ENCODE results near the gene ARMC5.

The ARMC5 gene

DNA sequence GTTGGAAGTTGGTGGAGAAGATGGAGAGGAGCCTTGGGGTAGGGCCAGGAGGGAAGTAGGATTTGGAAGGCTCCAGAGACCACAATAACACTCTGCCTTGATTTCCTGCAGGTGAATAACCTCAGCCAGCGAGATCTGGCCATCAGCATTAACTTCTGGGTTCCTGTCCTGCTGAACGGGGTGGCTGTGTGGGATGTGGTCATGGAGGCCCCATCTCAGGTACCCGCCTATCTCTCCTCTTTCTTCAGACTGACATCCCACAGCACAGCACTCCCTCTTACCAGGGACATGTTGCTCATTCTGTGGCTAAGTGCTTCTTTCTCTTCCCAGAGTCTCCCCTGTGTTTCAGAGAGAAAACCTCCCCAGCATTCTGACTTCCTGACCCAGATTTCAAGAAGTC is 36.1 kb upstream of the ARMC5 start:
- Histone ChIP-seq H3K4me3 (ENCODE audit: low read depth, low read length) (no peak overlapping the region), H3K9me3 (ENCODE audit: control insufficient read depth, insufficient read depth, low read length) (peaks cover 4% of the 10 kb centered on the region), H3K9ac (ENCODE audit: low read depth, low read length) (no peak overlapping the region), H3K27me3 (ENCODE audit: control insufficient read depth, insufficient read depth, low read length) (peaks cover 30% of the 10 kb centered on the region), H3K4me1 (ENCODE audit: control insufficient read depth, insufficient read depth, low read length) (no peaks in the 10 kb centered on the region), H3K36me3 (ENCODE audit: control insufficient read depth, insufficient read depth, low read length) (no peaks in the 10 kb centered on the region)

GRCh38 chr16:31423801-31424200 is 35.5 kb upstream of the ARMC5 start:
- H3K27me3 ChIP-seq (ENCODE audit: control insufficient read depth, insufficient read depth, low read length) = peaks cover 36% of the 10 kb centered on the region

GRCh38 chr16:31427441-31428278 is 31.6 kb upstream of the ARMC5 start:
- peaks cover 4% of the 10 kb centered on the region for H3K9me3 ChIP-seq (ENCODE audit: control insufficient read depth, insufficient read depth, low read length)
- H3K9ac ChIP-seq (ENCODE audit: low read depth, low read length) = no peak overlapping the region
- peak overlapping the region; percentile 13 for H3K4me3 ChIP-seq (ENCODE audit: low read depth, low read length)
- H3K4me1 ChIP-seq (ENCODE audit: control insufficient read depth, insufficient read depth, low read length) = peaks cover 5% of the 10 kb centered on the region
- no peaks in the 10 kb centered on the region for H3K36me3 ChIP-seq (ENCODE audit: control insufficient read depth, insufficient read depth, low read length)
- H3K27me3 ChIP-seq (ENCODE audit: control insufficient read depth, insufficient read depth, low read length) = peaks cover 40% of the 10 kb centered on the region

More at GRCh38 chr16:31423801-31424200, 35.5 kb upstream of the ARMC5 start:
- H3K4me1 ChIP-seq (ENCODE audit: control insufficient read depth, insufficient read depth, low read length) = no peaks in the 10 kb centered on the region
- H3K36me3 ChIP-seq (ENCODE audit: control insufficient read depth, insufficient read depth, low read length) = no peaks in the 10 kb centered on the region
- no peak overlapping the region for H3K4me3 ChIP-seq (ENCODE audit: low read depth, low read length)
- H3K9ac ChIP-seq (ENCODE audit: low read depth, low read length) = no peak overlapping the region
- H3K9me3 ChIP-seq (ENCODE audit: control insufficient read depth, insufficient read depth, low read length) = peaks cover 4% of the 10 kb centered on the region

DNA sequence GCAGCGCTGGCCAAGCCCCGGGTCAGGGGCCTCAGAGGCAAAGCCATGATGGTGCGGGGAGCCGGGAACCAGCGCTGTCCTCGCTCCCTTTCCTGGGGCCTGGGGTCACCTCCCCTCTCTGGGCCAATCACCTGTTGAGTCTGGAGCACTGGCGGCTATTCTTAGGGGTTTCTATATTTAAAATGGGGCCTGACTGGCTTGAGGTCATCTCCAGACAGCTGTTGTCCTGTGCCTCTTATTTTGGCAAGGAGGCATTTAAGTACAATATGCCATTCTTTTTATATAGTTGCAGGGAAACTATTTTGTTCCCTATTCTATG is 31.1 kb upstream of the ARMC5 start, which contains the start of gene COX6A2:
TSS of gene COX6A2 (minus strand) at position 82 of the 319 bp plus-strand sequence. CDS start at position 47, 35 bp downstream.
- H3K36me3 ChIP-seq (ENCODE audit: control insufficient read depth, insufficient read depth, low read length) = no peaks in the 10 kb centered on the region
- peaks cover 35% of the 10 kb centered on the region for H3K27me3 ChIP-seq (ENCODE audit: control insufficient read depth, insufficient read depth, low read length)
- H3K4me3 ChIP-seq (ENCODE audit: low read depth, low read length) = peak within 1 kb of the TSS; percentile 13
- peaks cover 4% of the 10 kb centered on the region for H3K9me3 ChIP-seq (ENCODE audit: control insufficient read depth, insufficient read depth, low read length)
- H3K4me1 ChIP-seq (ENCODE audit: control insufficient read depth, insufficient read depth, low read length) = peaks cover 5% of the 10 kb centered on the region
- H3K9ac ChIP-seq (ENCODE audit: low read depth, low read length) = no peak within 1 kb of the TSS

DNA sequence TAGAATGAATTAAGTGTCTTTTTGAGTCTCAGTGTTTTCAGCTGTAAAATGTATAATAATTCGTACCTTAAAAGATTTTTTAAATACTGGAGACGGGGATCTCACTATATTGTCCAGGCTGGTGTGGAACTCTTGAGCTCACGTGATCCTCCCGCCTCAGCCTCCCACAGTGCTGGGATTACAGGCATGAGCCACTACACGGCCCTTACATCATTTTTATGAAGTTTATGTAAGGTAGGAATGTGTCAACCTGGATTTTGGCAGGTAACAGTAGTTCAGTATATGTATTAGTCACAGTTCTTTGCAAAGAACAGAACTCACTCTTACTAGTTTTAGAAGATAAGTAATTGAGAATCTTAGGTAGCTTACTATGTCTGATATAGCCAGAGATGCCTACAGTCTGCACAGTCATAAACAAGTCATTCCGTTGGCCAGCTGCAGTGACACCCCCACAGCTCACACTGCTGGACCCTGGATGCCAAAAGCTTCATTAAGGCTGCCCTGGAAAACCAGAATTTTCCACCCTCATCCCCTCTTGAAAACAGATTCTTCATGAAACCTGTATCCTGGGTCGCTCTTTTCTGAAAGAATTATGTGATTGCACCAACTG is 30.6 kb upstream of the ARMC5 start:
- peaks cover 5% of the 10 kb centered on the region for H3K4me1 ChIP-seq (ENCODE audit: control insufficient read depth, insufficient read depth, low read length)
- H3K9me3 ChIP-seq (ENCODE audit: control insufficient read depth, insufficient read depth, low read length) = peaks cover 4% of the 10 kb centered on the region
- peaks cover 32% of the 10 kb centered on the region for H3K27me3 ChIP-seq (ENCODE audit: control insufficient read depth, insufficient read depth, low read length)
- no peak overlapping the region for H3K4me3 ChIP-seq (ENCODE audit: low read depth, low read length)
- no peak overlapping the region for H3K9ac ChIP-seq (ENCODE audit: low read depth, low read length)
- no peaks in the 10 kb centered on the region for H3K36me3 ChIP-seq (ENCODE audit: control insufficient read depth, insufficient read depth, low read length)

- Histone ChIP-seq H3K4me1 (ENCODE audit: control insufficient read depth, insufficient read depth, low read length) (peaks cover 5% of the 10 kb centered on the region), H3K27me3 (ENCODE audit: control insufficient read depth, insufficient read depth, low read length) (peaks cover 32% of the 10 kb centered on the region), H3K9me3 (ENCODE audit: control insufficient read depth, insufficient read depth, low read length) (peaks cover 4% of the 10 kb centered on the region), H3K9ac (ENCODE audit: low read depth, low read length) (no peak overlapping the region), H3K36me3 (ENCODE audit: control insufficient read depth, insufficient read depth, low read length) (no peaks in the 10 kb centered on the region), H3K4me3 (ENCODE audit: low read depth, low read length) (no peak overlapping the region)
Measured at GRCh38 chr16:31429314-31429713, 30.0 kb upstream of the ARMC5 start.

- Histone ChIP-seq H3K4me1 (ENCODE audit: control insufficient read depth, insufficient read depth, low read length) (peaks cover 5% of the 10 kb centered on the region), H3K9me3 (ENCODE audit: control insufficient read depth, insufficient read depth, low read length) (peaks cover 4% of the 10 kb centered on the region), H3K4me3 (ENCODE audit: low read depth, low read length) (no peak overlapping the region), H3K36me3 (ENCODE audit: control insufficient read depth, insufficient read depth, low read length) (no peaks in the 10 kb centered on the region), H3K9ac (ENCODE audit: low read depth, low read length) (no peak overlapping the region), H3K27me3 (ENCODE audit: control insufficient read depth, insufficient read depth, low read length) (peaks cover 31% of the 10 kb centered on the region)
Measured at GRCh38 chr16:31429796-31430195, 29.5 kb upstream of the ARMC5 start.

DNA sequence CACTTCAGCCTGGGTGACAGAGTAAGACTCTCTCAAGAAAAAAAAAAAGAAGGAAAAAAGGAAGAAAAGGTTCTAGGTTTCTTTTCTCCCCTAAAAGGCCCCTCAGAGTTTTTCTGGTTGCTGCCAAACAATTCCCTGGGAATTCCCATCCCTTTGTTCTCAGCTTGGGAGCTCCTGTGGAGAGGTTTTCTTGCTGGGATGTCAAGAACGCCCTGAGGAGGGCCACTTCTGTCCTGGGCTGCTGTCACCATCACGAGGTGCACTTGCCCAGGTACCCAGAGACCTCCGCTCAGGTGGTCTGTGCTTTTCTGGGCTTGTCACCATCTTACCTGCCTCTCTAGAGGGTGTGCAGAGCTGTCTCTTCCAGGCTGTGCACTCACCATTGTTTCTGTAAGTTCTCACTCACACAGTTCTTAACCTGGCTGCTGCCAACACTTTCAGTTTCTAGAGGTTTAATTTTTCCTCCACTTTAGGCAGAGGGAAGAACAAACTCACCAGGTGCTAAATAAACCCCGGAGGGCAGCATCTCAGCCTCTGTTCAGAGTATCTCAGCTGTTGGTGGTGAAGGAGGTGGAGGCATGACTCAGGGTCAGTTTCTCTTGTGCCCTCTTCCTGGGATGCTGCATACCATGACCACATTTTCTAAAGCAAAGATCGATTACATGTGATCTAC is 28.8 kb upstream of the ARMC5 start:
- peaks cover 5% of the 10 kb centered on the region for H3K4me1 ChIP-seq (ENCODE audit: control insufficient read depth, insufficient read depth, low read length)
- peaks cover 28% of the 10 kb centered on the region for H3K27me3 ChIP-seq (ENCODE audit: control insufficient read depth, insufficient read depth, low read length)
- H3K9me3 ChIP-seq (ENCODE audit: control insufficient read depth, insufficient read depth, low read length) = peaks cover 4% of the 10 kb centered on the region
- H3K9ac ChIP-seq (ENCODE audit: low read depth, low read length) = no peak overlapping the region
- no peaks in the 10 kb centered on the region for H3K36me3 ChIP-seq (ENCODE audit: control insufficient read depth, insufficient read depth, low read length)
- no peak overlapping the region for H3K4me3 ChIP-seq (ENCODE audit: low read depth, low read length)

DNA sequence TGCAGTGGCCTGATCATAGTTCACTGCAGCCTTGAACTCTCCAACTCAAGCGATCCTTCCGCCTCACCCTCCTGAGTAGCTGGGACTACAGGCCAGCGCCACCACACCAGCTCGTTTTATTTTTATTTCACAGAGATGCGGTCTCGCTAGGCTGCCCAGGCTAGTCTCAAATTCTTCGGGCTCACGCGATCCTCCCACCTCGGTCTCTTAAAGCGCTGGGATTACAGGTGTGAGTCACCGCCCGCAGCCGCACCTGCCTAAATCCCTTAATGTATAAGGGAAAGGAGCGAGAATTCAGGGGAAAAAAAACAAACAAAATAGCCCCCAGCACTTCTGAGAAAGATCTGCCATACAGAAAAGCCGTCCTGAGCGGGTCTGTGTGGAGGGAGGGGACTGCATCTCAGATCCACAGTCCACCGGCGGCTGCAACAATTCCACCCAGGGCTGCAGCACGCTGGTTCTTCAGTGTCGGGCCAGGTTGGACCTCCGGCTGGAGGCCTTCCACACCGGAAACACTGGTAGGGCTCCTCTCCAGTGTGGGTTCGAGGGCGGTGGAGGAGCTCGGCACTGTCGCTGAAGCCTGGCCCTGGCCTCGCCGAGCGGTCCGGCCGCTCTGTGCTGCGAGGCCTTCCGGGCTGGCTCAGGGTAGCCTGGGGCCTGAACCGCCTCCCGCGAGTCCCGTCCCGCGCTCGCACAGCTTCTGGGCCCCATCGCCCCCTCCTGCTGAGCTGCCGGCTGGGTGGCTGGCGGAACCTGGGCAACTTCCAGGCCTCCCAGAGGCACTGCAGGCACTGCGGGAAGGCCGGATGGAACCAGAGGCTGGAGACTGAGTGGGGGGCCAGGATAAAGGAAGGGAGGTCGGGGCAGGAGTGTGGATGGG is 23.7 kb upstream of the ARMC5 start:
- no peak overlapping the region for H3K4me3 ChIP-seq (ENCODE audit: low read depth, low read length)
- peaks cover 1% of the 10 kb centered on the region for H3K27me3 ChIP-seq (ENCODE audit: control insufficient read depth, insufficient read depth, low read length)
- H3K9me3 ChIP-seq (ENCODE audit: control insufficient read depth, insufficient read depth, low read length) = no peaks in the 10 kb centered on the region
- H3K9ac ChIP-seq (ENCODE audit: low read depth, low read length) = no peak overlapping the region
- peaks cover 3% of the 10 kb centered on the region for H3K4me1 ChIP-seq (ENCODE audit: control insufficient read depth, insufficient read depth, low read length)
- H3K36me3 ChIP-seq (ENCODE audit: control insufficient read depth, insufficient read depth, low read length) = no peaks in the 10 kb centered on the region

DNA sequence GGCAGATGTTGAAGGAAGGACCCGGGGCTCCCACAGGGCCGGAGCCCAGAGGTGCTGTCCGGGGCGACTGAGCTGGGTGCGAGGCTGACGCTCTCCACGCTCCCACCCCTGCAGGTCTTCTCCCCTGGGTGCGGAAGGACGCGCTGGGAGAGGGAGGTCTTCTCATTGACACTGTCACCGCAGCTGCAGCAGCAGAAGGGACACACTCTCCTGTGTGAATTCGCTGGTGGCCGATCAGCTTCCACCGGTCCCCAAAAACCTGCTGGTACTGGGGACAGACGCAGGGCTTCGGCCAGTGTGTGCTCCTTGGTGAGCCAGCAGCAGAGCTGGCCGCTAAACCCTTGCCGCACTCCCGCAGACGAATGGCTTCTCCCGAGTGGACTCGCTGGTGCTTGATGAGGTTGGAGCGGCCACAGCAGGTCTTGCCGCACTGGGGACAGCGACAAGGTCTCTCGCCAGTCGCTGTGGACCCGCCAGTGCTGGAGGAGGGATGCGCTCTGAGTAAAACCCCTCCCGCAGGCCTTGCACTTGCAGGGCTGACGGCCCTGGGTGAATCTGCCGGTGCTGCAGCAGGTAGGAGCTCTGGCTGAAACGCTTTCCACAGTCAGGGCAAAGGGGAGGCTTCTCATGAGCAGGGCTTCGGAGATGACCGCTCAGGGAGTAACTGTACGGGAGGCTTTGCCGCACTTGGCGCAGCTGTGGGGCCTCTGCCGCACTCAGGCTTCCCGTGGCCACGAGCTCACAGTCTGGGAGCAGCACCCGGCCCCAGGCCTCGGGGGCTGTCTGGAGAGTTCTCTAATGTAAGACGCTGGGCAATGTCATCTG is 22.9 kb upstream of the ARMC5 start:
- H3K4me1 ChIP-seq (ENCODE audit: control insufficient read depth, insufficient read depth, low read length) = no peaks in the 10 kb centered on the region

More for the DNA sequence above, 22.9 kb upstream of the ARMC5 start:
- no peak overlapping the region for H3K9ac ChIP-seq (ENCODE audit: low read depth, low read length)
- no peaks in the 10 kb centered on the region for H3K9me3 ChIP-seq (ENCODE audit: control insufficient read depth, insufficient read depth, low read length)
- H3K4me3 ChIP-seq (ENCODE audit: low read depth, low read length) = no peak overlapping the region
- no peaks in the 10 kb centered on the region for H3K27me3 ChIP-seq (ENCODE audit: control insufficient read depth, insufficient read depth, low read length)
- H3K36me3 ChIP-seq (ENCODE audit: control insufficient read depth, insufficient read depth, low read length) = no peaks in the 10 kb centered on the region

All from iPS-15b (cell line).